GM12874 (cell line): ENCODE results near the gene MED16.

Source experiments
- TF ChIP-seq, protein P1 (sequence below): IDR thresholded peaks from 2 replicates; pipeline ENCODE4 v1.5.1; 2011; ENCODE audit warnings: low read depth, mild to moderate bottlenecking, control low read depth, low read length, moderate library complexity; ENCODE audit not compliant: insufficient read depth

The MED16 gene

DNA sequence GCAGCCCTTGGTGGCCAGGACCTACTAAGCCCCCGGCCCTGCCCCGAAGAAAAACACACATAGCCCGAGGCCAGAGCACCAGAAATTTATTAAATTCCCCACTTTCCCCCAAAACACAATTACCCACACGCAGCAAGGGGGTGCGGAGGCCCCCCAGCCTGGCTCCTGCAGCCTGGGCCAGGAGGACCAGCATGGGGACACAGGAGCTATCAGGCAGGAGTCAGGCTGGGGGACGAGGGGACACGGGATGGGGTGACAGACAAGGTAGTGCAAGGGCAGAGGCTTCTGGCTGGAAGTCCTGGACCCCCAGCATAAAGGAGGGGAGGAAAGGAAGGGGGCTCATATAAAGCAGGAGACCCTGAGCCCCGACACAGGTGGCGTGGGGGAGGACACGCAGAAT is 3.4 kb upstream of the MED16 start:
- TF ChIP-seq, protein P1, sequence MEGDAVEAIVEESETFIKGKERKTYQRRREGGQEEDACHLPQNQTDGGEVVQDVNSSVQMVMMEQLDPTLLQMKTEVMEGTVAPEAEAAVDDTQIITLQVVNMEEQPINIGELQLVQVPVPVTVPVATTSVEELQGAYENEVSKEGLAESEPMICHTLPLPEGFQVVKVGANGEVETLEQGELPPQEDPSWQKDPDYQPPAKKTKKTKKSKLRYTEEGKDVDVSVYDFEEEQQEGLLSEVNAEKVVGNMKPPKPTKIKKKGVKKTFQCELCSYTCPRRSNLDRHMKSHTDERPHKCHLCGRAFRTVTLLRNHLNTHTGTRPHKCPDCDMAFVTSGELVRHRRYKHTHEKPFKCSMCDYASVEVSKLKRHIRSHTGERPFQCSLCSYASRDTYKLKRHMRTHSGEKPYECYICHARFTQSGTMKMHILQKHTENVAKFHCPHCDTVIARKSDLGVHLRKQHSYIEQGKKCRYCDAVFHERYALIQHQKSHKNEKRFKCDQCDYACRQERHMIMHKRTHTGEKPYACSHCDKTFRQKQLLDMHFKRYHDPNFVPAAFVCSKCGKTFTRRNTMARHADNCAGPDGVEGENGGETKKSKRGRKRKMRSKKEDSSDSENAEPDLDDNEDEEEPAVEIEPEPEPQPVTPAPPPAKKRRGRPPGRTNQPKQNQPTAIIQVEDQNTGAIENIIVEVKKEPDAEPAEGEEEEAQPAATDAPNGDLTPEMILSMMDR, result no peak

DNA sequence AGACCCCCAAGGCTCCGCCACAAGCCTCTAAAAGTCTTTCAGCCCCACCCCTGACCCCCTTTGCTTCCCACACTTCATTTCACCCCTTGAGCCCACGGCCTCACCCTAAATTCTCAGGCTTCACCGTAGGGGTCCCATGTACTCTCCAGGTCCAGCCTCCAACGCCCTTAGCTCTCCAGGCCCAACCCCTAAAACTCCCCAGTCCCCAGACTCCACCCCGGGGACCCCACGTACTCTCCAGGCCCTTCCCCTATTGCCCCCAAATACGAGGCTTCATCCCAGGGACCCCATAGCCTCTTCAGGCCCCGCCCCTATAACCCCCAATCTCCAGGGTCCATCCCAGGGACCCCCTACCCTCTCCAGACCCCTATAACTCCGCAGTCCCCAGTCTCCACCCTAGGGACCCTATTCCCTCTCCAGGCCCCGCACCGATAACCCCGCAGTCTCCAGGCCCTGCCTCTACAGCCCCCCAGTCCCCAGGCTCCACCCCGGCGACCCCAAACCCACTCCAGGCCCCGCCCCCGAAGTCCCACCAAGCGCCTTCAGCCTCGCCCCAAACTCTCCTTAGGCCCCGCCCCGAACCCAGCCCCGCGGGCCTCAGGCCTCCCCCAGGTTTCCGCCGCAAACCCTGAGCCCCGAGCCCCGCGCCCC is 619 bp downstream of the MED16 start:
- TF ChIP-seq, protein P1, result no peak

DNA sequence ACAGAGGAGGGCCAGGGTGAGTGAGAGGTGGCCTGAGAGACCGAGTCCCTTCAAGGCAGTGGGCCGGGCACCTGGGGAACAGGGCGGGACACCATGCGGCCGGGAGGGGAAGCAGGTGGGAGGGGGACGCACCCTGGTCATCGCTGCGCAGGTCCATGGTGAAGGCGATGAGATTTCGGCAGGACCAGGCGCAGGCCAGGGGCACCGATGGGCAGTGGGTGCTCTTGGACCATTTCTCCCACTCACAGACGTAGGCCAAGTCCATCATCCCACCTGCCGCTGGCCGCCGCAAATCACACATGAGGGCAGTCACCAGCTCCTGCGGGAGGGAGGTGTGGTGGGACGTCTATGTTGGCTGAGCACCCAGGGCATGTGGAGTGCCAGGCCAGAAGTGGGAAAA is 2.2 kb downstream of the MED16 start:
- TF ChIP-seq, protein P1, result no peak

DNA sequence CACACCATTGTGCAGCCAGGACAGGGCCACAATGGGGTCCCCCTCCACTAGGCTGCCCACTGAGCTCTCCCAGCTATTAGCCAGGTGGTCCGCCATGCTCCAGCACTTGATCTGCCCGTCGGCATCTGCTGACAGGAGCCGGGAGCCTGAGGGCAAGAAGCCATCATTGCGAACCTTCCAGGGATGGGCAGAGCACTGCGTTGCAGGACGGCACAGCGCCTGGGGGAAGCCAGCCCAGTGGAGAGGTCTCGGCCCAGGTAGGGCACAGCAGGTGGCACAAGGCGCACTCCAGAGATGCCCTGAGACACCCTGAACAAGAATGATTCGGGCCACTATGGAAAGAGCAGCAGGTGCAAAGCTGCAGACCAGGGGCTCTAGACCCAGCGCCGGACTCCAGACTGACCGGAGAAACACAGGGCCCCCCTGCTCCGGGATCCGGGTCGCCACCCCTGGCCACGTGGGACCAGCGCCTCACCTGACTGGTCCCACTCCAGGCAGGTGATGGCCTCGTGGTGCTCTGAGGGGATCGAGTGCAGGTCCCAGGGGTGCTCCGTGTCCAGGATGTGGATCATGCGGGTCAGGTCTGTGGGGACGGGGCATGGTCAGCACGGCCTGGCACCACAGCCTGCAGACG is 3.2 kb downstream of the MED16 start:
- TF ChIP-seq, protein P1, result no peak

DNA sequence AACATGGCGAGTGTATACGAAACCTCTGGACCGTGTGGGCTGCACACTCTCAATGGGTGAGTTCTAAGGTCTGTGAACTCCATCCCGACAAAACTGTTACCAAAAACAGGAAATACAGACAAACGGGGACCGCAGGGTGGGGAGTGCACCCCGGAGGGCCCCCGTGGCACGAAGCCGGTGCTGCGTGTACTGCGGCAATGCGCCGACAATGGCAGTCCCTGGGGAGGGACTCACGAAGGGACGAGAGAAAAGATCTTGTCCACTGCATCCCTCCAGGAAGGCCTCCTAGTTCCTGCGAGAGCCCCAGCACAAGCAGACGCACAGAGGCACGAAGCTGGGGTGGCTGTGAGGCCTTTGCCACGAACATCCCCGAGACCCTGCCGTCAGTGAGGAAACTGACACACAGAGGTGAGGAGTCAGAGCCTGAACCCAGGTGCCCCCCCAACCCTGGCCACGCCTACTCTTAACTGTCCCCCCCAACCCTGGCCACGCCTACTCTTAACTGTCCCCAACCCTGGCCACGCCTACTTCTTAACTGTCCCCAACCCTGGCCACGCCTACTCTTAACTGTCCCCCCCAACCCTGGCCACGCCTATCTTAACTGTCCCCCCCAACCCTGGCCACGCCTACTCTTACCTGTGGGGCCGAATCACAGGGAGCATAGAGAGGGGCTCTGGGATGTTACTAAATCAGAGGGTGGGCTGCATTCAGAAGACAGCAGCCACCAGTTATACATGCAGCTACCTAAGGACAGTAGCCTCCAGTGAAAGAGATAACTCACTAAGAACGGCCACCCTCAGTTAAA is 4.2 kb downstream of the MED16 start:
- TF ChIP-seq, protein P1, result no peak

DNA sequence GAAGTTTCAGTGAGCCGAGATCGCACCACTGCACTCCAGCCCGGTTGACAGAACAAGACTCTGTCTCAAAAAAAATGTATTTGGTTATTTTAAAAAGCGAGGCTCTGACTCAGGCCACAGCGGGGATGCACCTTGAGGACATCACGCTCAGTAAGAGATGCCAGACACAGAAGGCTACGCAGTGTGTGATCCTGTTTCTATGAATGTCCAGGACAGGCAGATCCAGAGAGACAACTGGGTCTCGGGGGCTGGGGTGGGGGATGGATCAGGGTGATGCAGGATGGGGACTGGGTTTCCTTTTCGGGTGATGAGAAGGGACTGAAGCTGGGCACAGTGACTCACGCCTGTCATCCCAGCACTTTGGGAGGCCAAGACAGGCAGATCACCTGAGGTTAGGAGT is 5.4 kb downstream of the MED16 start:
- TF ChIP-seq, protein P1, result no peak

DNA sequence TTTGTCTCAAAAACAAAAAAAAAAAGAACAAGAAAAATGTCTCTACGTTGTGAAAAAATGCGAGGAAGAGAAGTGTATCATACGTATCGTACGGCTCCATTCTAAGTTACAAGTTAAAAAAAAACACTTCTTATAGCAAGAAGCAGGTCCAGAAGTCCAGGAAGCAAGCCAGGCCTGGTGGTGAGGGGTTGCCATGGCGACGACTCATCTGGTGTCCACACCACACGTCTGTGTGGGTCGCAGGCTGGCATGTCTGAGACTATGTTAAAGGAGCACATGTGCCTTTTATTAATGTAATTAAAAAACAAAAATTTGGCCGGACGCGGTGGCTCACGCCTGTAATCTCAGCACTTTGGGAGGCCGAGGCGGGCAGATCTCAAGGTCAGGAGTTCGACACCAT is 5.9 kb downstream of the MED16 start:
- TF ChIP-seq, protein P1, result no peak
